Loucy (cell line): ENCODE measurements around the gene MIA.
"Not testable (repeated sequence)": the region's sequence is repeated elsewhere in the genome, so short reads cannot be mapped to it uniquely, and the experiment has no call there.

Experiments used
- H2AFZ ChIP-seq: fragments of 200-600 bp; sonication (generic); 2 replicates; pipeline ENCODE4 v1.6.0; 2016; ENCODE audit warnings: antibody characterized with exemption, mild to moderate bottlenecking, low read length, moderate library complexity
- H3F3A ChIP-seq: fragments of 200-600 bp; 2 replicates; pipeline ENCODE4 v1.6.0; 2016; ENCODE audit warnings: antibody characterized with exemption, low read depth, mild to moderate bottlenecking
- H3K27me3 ChIP-seq: fragments of 200-600 bp; sonication (generic); 2 replicates; pipeline ENCODE4 v1.6.1; 2014; ENCODE audit warnings: low read length, mild to moderate bottlenecking; ENCODE audit not compliant: insufficient read depth, poor library complexity, severe bottlenecking
- H3K36me3 ChIP-seq: fragments of 200-600 bp; sonication (generic); 2 replicates; pipeline ENCODE4 v1.6.1; 2016; ENCODE audit warnings: low read length; ENCODE audit not compliant: insufficient read depth
- H3K4me1 ChIP-seq: fragments of 200-600 bp; sonication (generic); 2 replicates; pipeline ENCODE4 v1.5.1; 2014; ENCODE audit warnings: low read length, mild to moderate bottlenecking; ENCODE audit not compliant: insufficient read depth, poor library complexity, severe bottlenecking
- H3K4me2 ChIP-seq: fragments of 200-600 bp; sonication (generic); 2 replicates; pipeline ENCODE4 v1.6.0; 2014; ENCODE audit warnings: antibody characterized with exemption, low read length, low read depth, mild to moderate bottlenecking; ENCODE audit not compliant: poor library complexity, severe bottlenecking
- H3K4me3 ChIP-seq: fragments of 200-600 bp; sonication (generic); 2 replicates; pipeline ENCODE4 v1.5.1; 2014; ENCODE audit warnings: low read length, mild to moderate bottlenecking, mixed read lengths; ENCODE audit not compliant: poor library complexity, severe bottlenecking
- H3K79me2 ChIP-seq: fragments of 200-600 bp; sonication (generic); 2 replicates; pipeline ENCODE4 v1.6.1; 2014; ENCODE audit warnings: low read length; ENCODE audit not compliant: insufficient read depth
- H3K9ac ChIP-seq: fragments of 200-600 bp; sonication (generic); 2 replicates; pipeline ENCODE4 v1.6.0; 2014; ENCODE audit warnings: mild to moderate bottlenecking, low read depth, low read length, moderate library complexity; ENCODE audit not compliant: poor library complexity, severe bottlenecking
- H3K9me2 ChIP-seq: fragments of 200-600 bp; sonication (generic); replicated peaks from 2 replicates; pipeline ENCODE4 v1.6.1; 2016; ENCODE audit warnings: low read depth, low read length, mixed read lengths
- H3K9me3 ChIP-seq: fragments of 200-600 bp; sonication (generic); 2 replicates; pipeline ENCODE4 v1.6.1; 2014; ENCODE audit warnings: mild to moderate bottlenecking, antibody characterized with exemption, low read length, low read depth; ENCODE audit not compliant: insufficient read depth
- H4K20me1 ChIP-seq: fragments of 200-600 bp; sonication (generic); 2 replicates; pipeline ENCODE4 v1.6.0; 2014; ENCODE audit warnings: antibody characterized with exemption, low read length, mild to moderate bottlenecking; ENCODE audit not compliant: insufficient read depth, poor library complexity, severe bottlenecking
- CTCF ChIP-seq: fragments of 200-600 bp; sonication (generic); conservative IDR thresholded peaks from 2 replicates; pipeline ENCODE4 v1.5.1; 2014; ENCODE audit warnings: mild to moderate bottlenecking, antibody characterized with exemption, low read length
- EZH2phosphoT487 ChIP-seq: fragments of 200-600 bp; IDR thresholded peaks from 2 replicates; pipeline ENCODE4 v1.6.1; 2018; ENCODE audit warnings: antibody characterized with exemption, mild to moderate bottlenecking, moderate library complexity, borderline replicate concordance

Gene MIA

GRCh38 chr19:40810160-40810559 lies 34.8 kb downstream of the MIA start:
- H3K9ac ChIP-seq, result no peak overlapping the region
- H3K36me3 ChIP-seq, result peaks cover 18% of the 10 kb centered on the region; the same call in 1 of the 2 replicates
- no peak overlapping the region for H3K4me2 ChIP-seq
- H3K9me2 ChIP-seq, result no peaks in the 10 kb centered on the region
- no peaks in the 10 kb centered on the region for H3F3A ChIP-seq
- no peaks in the 10 kb centered on the region for H3K27me3 ChIP-seq
- no peaks in the 10 kb centered on the region for H3K9me3 ChIP-seq
- H3K79me2 ChIP-seq, result peaks cover 35% of the 10 kb centered on the region; the same call in 1 of the 2 replicates
- peaks cover 32% of the 10 kb centered on the region for H4K20me1 ChIP-seq
- H3K4me3 ChIP-seq, result no peak overlapping the region
- peaks cover 14% of the 10 kb centered on the region for H3K4me1 ChIP-seq
- TF ChIP-seq EZH2phosphoT487 (no peak), CTCF (no peak)
- H2AFZ ChIP-seq, result no peak overlapping the region

- H2AFZ ChIP-seq, H3K9me2 ChIP-seq, H3K27me3 ChIP-seq, H3K4me1 ChIP-seq, H3K4me3 ChIP-seq, H3K9me3 ChIP-seq, H3K4me2 ChIP-seq, H3F3A ChIP-seq, H3K9ac ChIP-seq: not testable (repeated sequence)
- H4K20me1 ChIP-seq, result peaks cover 26% of the 10 kb centered on the region
- H3K36me3 ChIP-seq, result peaks cover 18% of the 10 kb centered on the region; the same call in 1 of the 2 replicates
- peaks cover 28% of the 10 kb centered on the region; the same call in 1 of the 2 replicates for H3K79me2 ChIP-seq
Observed at GRCh38 chr19:40810649-40811408, 35.5 kb downstream of the MIA start.

GRCh38 chr19:40811478-40812341 lies 36.4 kb downstream of the MIA start:
- no peak overlapping the region for H3K4me3 ChIP-seq
- TF ChIP-seq CTCF (no peak), EZH2phosphoT487 (no peak)
- no peaks in the 10 kb centered on the region for H3K9me2 ChIP-seq
- no peaks in the 10 kb centered on the region for H3K9me3 ChIP-seq
- H3K27me3 ChIP-seq, result no peaks in the 10 kb centered on the region
- H3K79me2 ChIP-seq, result peaks cover 19% of the 10 kb centered on the region; the same call in 1 of the 2 replicates
- H4K20me1 ChIP-seq, result peaks cover 17% of the 10 kb centered on the region
- H3F3A ChIP-seq, result no peaks in the 10 kb centered on the region
- no peak overlapping the region for H2AFZ ChIP-seq
- no peak overlapping the region for H3K4me2 ChIP-seq
- peaks cover under 1% of the 10 kb centered on the region for H3K4me1 ChIP-seq
- no peak overlapping the region for H3K9ac ChIP-seq
- H3K36me3 ChIP-seq, result peaks cover 18% of the 10 kb centered on the region; the same call in 1 of the 2 replicates

- not testable (repeated sequence) for H3K4me2 ChIP-seq, H2AFZ ChIP-seq, H3F3A ChIP-seq, H3K27me3 ChIP-seq, H3K4me1 ChIP-seq, H3K4me3 ChIP-seq, H3K9me3 ChIP-seq, H4K20me1 ChIP-seq, H3K9ac ChIP-seq, H3K9me2 ChIP-seq
- H3K36me3 ChIP-seq, result peaks cover 12% of the 10 kb centered on the region; the same call in 1 of the 2 replicates
- peaks cover 11% of the 10 kb centered on the region; the same call in 1 of the 2 replicates for H3K79me2 ChIP-seq
Observed at GRCh38 chr19:40812571-40812970, 37.2 kb downstream of the MIA start.
